Osteocyte (in vitro differentiated cells): Measurements from ENCODE around the gene WDR38. TPM values are rescaled to one million over a fixed set of nuclear protein-coding genes. Genes with fewer than 3 reads are reported as not detected.

Experiments
- DNase-seq: peaks from one replicate; pipeline ENCODE4 v3.0.0; 2021; ENCODE audit warnings: mixed read lengths; ENCODE audit not compliant: unreplicated experiment; ENCODE audit errors: extremely low spot score
- H3K27ac Mint-ChIP-seq: one replicate; pipeline ENCODE4 v1.8.0; 2021; ENCODE audit warnings: mild to moderate bottlenecking, mixed read lengths; ENCODE audit not compliant: unreplicated experiment
- H3K27me3 Mint-ChIP-seq: one replicate; pipeline ENCODE4 v1.8.0; 2021; ENCODE audit warnings: mixed read lengths; ENCODE audit not compliant: unreplicated experiment
- H3K36me3 Mint-ChIP-seq: one replicate; pipeline ENCODE4 v1.8.0; 2021; ENCODE audit warnings: mixed read lengths; ENCODE audit not compliant: unreplicated experiment
- H3K4me1 Mint-ChIP-seq: one replicate; pipeline ENCODE4 v1.8.0; 2021; ENCODE audit warnings: mixed read lengths; ENCODE audit not compliant: unreplicated experiment
- H3K4me3 Mint-ChIP-seq: one replicate; pipeline ENCODE4 v1.8.0; 2021; ENCODE audit warnings: mild to moderate bottlenecking, moderate library complexity, mixed read lengths; ENCODE audit not compliant: unreplicated experiment
- H3K9me3 Mint-ChIP-seq: one replicate; pipeline ENCODE4 v1.8.0; 2021; ENCODE audit warnings: mixed read lengths; ENCODE audit not compliant: unreplicated experiment
- CTCF ChIP-seq: fragments of 200-600 bp; sonication (generic); IDR thresholded peaks from 2 replicates; pipeline ENCODE4 v1.5.0; 2021; ENCODE audit warnings: antibody characterized with exemption, mild to moderate bottlenecking, moderate library complexity
- total RNA-seq: library from RNA; stranded (reverse); gene quantifications from 2 replicates; pipeline ENCODE4 v1.2.1, GENCODE V29; 2021

WDR38 gene
- total RNA-seq, 1 donor from 2014 or later: not detected

- H3K9me3 Mint-ChIP-seq: no peaks in the 10 kb centered on the region
- TF ChIP-seq CTCF: peak; percentile 32
- H3K36me3 Mint-ChIP-seq: peaks cover 5% of the 10 kb centered on the region
- H3K4me3 Mint-ChIP-seq: peak overlapping the region; percentile 91
- H3K27me3 Mint-ChIP-seq: no peaks in the 10 kb centered on the region
- peak; percentile 95 for DNase-seq
- peaks cover 32% of the 10 kb centered on the region for H3K4me1 Mint-ChIP-seq
- H3K27ac Mint-ChIP-seq: peak overlapping the region; percentile 83
Observed at GRCh38 chr9:124868511-124869465, 15.5 kb downstream of the WDR38 start.

- Mint-ChIP-seq H3K4me1 (peaks cover 30% of the 10 kb centered on the region), H3K36me3 (peaks cover 5% of the 10 kb centered on the region), H3K4me3 (peak overlapping the region; percentile 91), H3K9me3 (no peaks in the 10 kb centered on the region), H3K27ac (peak overlapping the region; percentile 77), H3K27me3 (no peaks in the 10 kb centered on the region)
- no peak for TF ChIP-seq CTCF
- no peak for DNase-seq
Observed at GRCh38 chr9:124869466-124869985, 16.3 kb downstream of the WDR38 start.

- Mint-ChIP-seq H3K9me3 (no peaks in the 10 kb centered on the region), H3K4me1 (peaks cover 30% of the 10 kb centered on the region), H3K4me3 (peak overlapping the region; percentile 91), H3K36me3 (peaks cover 5% of the 10 kb centered on the region), H3K27me3 (no peaks in the 10 kb centered on the region), H3K27ac (peak overlapping the region; percentile 77)
- TF ChIP-seq CTCF: no peak
- no peak for DNase-seq
Observed at GRCh38 chr9:124869986-124870560, 16.8 kb downstream of the WDR38 start.

GRCh38 chr9:124870723-124871122 lies 17.5 kb downstream of the WDR38 start:
- no peak for TF ChIP-seq CTCF
- peaks cover 5% of the 10 kb centered on the region for H3K36me3 Mint-ChIP-seq
- no peaks in the 10 kb centered on the region for H3K27me3 Mint-ChIP-seq
- H3K9me3 Mint-ChIP-seq: no peaks in the 10 kb centered on the region
- peak overlapping the region; percentile 91 for H3K4me3 Mint-ChIP-seq
- peak overlapping the region; percentile 77 for H3K27ac Mint-ChIP-seq
- peaks cover 30% of the 10 kb centered on the region for H3K4me1 Mint-ChIP-seq
- DNase-seq: no peak

- DNase-seq: no peak
- no peaks in the 10 kb centered on the region for H3K9me3 Mint-ChIP-seq
- peaks cover 30% of the 10 kb centered on the region for H3K4me1 Mint-ChIP-seq
- no peaks in the 10 kb centered on the region for H3K27me3 Mint-ChIP-seq
- H3K27ac Mint-ChIP-seq: peak overlapping the region; percentile 77
- H3K4me3 Mint-ChIP-seq: peak overlapping the region; percentile 91
- TF ChIP-seq CTCF: no peak
- H3K36me3 Mint-ChIP-seq: peaks cover 5% of the 10 kb centered on the region
Observed at GRCh38 chr9:124871156-124871561, 17.9 kb downstream of the WDR38 start.
